HCT116 (cell line): ENCODE data around the gene STK17A. TPM values are rescaled to one million over a fixed set of nuclear protein-coding genes. Genes with fewer than 3 reads are reported as not detected.

Experiments
- ATAC-seq: fragments of 200-7000 bp; cut with Tn5 transposase; 2 replicates; pipeline ENCODE4 v1.9.1; 2020; ENCODE audit warnings: mild to moderate bottlenecking, moderate library complexity
- BruUV-seq: library from RNA; stranded (reverse); fragments of 400-500 nt; replicated peaks from 2 replicates; lab custom pipeline; 2021; lab: Mats Ljungman, UMichigan
- CTCF ChIA-PET: fragments of 300-600 bp; sonication (Branson Sonifier 250); formaldehyde crosslinking; loops from one replicate; lab custom pipeline; 2021; ENCODE audit warnings: antibody characterized with exemption; lab: Charles Lee
- POLR2A ChIA-PET: fragments of 300-600, 350-600 bp; sonication (Branson Sonifier 250); formaldehyde crosslinking; loops from one replicate; lab custom pipeline; 2021; ENCODE audit warnings: antibody characterized with exemption; lab: Charles Lee
- RAD21 ChIA-PET, 2 experiments: fragments of 300-600 bp; sonication (Branson Sonifier 250); formaldehyde crosslinking; loops; one replicate each; lab custom pipeline; 2023; ENCODE audit warnings: low total read pairs in 2 of 2; ENCODE audit not compliant: uncharacterized antibody in 2 of 2, unreplicated experiment in 2 of 2, low non-redundant PET in 1 of 2; lab: Charles Lee
- DNase-seq: peaks from one replicate; pipeline ENCODE4 v3.0.0-alpha.2; 2010; ENCODE audit warnings: low read depth, low spot score
- H2AFZ ChIP-seq: fragments of 200-600 bp; shearing (Covaris generic), sonication (generic); 2 replicates; pipeline ENCODE4 v1.6.1; 2017; ENCODE audit warnings: low read depth, mixed run types, mixed read lengths, antibody characterized with exemption, low read length; ENCODE audit not compliant: poor library complexity, severe bottlenecking
- H3K27ac ChIP-seq: 2 replicates; pipeline ENCODE4 v1.5.1; 2012; ENCODE audit warnings: low read depth, low read length
- H3K27me3 ChIP-seq: fragments of 200-600 bp; sonication (generic); 2 replicates; pipeline ENCODE4 v1.6.1; 2016; ENCODE audit warnings: mixed run types, low read length, mixed read lengths; ENCODE audit not compliant: insufficient read depth
- H3K36me3 ChIP-seq, 2 experiments: fragments of 200-500 bp in 1 of 2; fragments of 200-600 bp in 1 of 2; sonication (Bioruptor generic) in 1 of 2; sonication (generic) in 1 of 2; 2 replicates each; pipeline versions ENCODE4 v1.5.1 to v1.6.1; 2014 to 2016; ENCODE audit warnings: low read length in 2 of 2, inconsistent platforms in 1 of 2, mixed read lengths in 1 of 2, mixed run types in 1 of 2; ENCODE audit not compliant: insufficient read depth in 2 of 2, control insufficient read depth in 1 of 2
- H3K4me1 ChIP-seq, 2 experiments: fragments of 200-600 bp in 1 of 2; sonication (generic) in 1 of 2; 2 replicates each; pipeline versions ENCODE4 v1.5.1 to v1.6.1; 2012 to 2017; ENCODE audit warnings: low read length in 2 of 2, inconsistent platforms in 1 of 2, mild to moderate bottlenecking in 1 of 2, mixed read lengths in 1 of 2, mixed run types in 1 of 2, moderate library complexity in 1 of 2; ENCODE audit not compliant: insufficient read depth in 2 of 2, control insufficient read depth in 1 of 2
- H3K4me2 ChIP-seq: fragments of 200-600 bp; sonication (generic); 2 replicates; pipeline ENCODE4 v1.6.1; 2017; ENCODE audit warnings: mixed run types, low read length, mixed read lengths
- H3K4me3 ChIP-seq, 2 experiments: fragments of 200-600 bp in 1 of 2; sonication (generic) in 1 of 2; replicated peaks in 1 of 2; 2 replicates each; pipeline ENCODE4 v1.5.1; 2011 to 2016; ENCODE audit warnings: low read length in 2 of 2, control low read depth in 1 of 2, low read depth in 1 of 2, mild to moderate bottlenecking in 1 of 2, mixed read lengths in 1 of 2, mixed run types in 1 of 2
- H3K79me2 ChIP-seq: fragments of 200-600 bp; sonication (generic); 2 replicates; pipeline ENCODE4 v1.6.1; 2017; ENCODE audit warnings: mild to moderate bottlenecking, mixed run types, low read length, moderate library complexity, mixed read lengths; ENCODE audit not compliant: insufficient read depth
- H3K9ac ChIP-seq: fragments of 200-600 bp; sonication (generic); 2 replicates; pipeline ENCODE4 v1.6.1; 2016; ENCODE audit warnings: low read length, mixed read lengths
- H3K9me2 ChIP-seq: fragments of 200-600 bp; sonication (generic), shearing (Covaris generic); 2 replicates; pipeline ENCODE4 v1.6.1; 2017; ENCODE audit warnings: mixed run types, mild to moderate bottlenecking, moderate library complexity; ENCODE audit not compliant: insufficient read depth
- H3K9me3 ChIP-seq, 2 experiments: fragments of 200-500 bp in 1 of 2; fragments of 200-600 bp in 1 of 2; sonication (Bioruptor generic) in 1 of 2; sonication (generic) in 1 of 2; 2 replicates each; pipeline ENCODE4 v1.6.1; 2014 to 2017; ENCODE audit warnings: low read length in 2 of 2, mixed read lengths in 2 of 2, inconsistent platforms in 1 of 2, low read depth in 1 of 2, mild to moderate bottlenecking in 1 of 2, mixed run types in 1 of 2, moderate library complexity in 1 of 2; ENCODE audit not compliant: control insufficient read depth in 1 of 2, insufficient read depth in 1 of 2
- H4K20me1 ChIP-seq: fragments of 200-600 bp; sonication (generic), shearing (Covaris generic); 2 replicates; pipeline ENCODE4 v1.6.1; 2017; ENCODE audit warnings: mixed run types, mild to moderate bottlenecking, moderate library complexity; ENCODE audit not compliant: insufficient read depth
- ATF3 ChIP-seq: IDR thresholded peaks from 2 replicates; pipeline ENCODE4 v1.6.1; 2012
- CBX3 ChIP-seq: IDR thresholded peaks from 2 replicates; pipeline ENCODE4 v1.6.1; 2012; ENCODE audit warnings: low read depth
- CEBPB ChIP-seq: IDR thresholded peaks from 2 replicates; pipeline ENCODE4 v1.6.1; 2012; ENCODE audit warnings: low read depth
- CTCF ChIP-seq, 3 experiments: fragments of 200-600 bp in 1 of 3; sonication (generic) in 1 of 3; IDR thresholded peaks in 2 of 3; conservative IDR thresholded peaks in 1 of 3; 2 replicates each; pipeline ENCODE4 v1.5.1; 2012 to 2017; ENCODE audit warnings: low read depth in 2 of 3, low read length in 2 of 3, antibody characterized with exemption in 1 of 3, borderline replicate concordance in 1 of 3, control low read depth in 1 of 3, mild to moderate bottlenecking in 1 of 3, mixed read lengths in 1 of 3, mixed run types in 1 of 3, moderate library complexity in 1 of 3; ENCODE audit not compliant: insufficient read depth in 1 of 3
- EGR1 ChIP-seq: IDR thresholded peaks from 2 replicates; pipeline ENCODE4 v1.6.1; 2012; ENCODE audit warnings: low read depth
- ELF1 ChIP-seq: IDR thresholded peaks from 2 replicates; pipeline ENCODE4 v1.6.1; 2012; ENCODE audit warnings: low read depth, borderline replicate concordance
- EZH2 ChIP-seq: fragments of 200-600 bp; sonication (generic); IDR thresholded peaks from 2 replicates; pipeline ENCODE4 v1.6.1; 2017; ENCODE audit warnings: antibody characterized with exemption, mixed run types
- FOSL1 ChIP-seq: IDR thresholded peaks from 2 replicates; pipeline ENCODE4 v1.6.1; 2012; ENCODE audit warnings: low read depth
- JUND ChIP-seq: IDR thresholded peaks from 2 replicates; pipeline ENCODE4 v1.6.1; 2012
- MAX ChIP-seq: IDR thresholded peaks from 2 replicates; pipeline ENCODE4 v1.6.1; 2012
- POLR2AphosphoS5 ChIP-seq: IDR thresholded peaks from 2 replicates; pipeline ENCODE4 v1.6.1; 2011; ENCODE audit warnings: mild to moderate bottlenecking, low read depth, low read length, moderate library complexity
- RAD21 ChIP-seq: IDR thresholded peaks from 2 replicates; pipeline ENCODE4 v1.6.1; 2012; ENCODE audit warnings: low read depth, mild to moderate bottlenecking
- SIN3A ChIP-seq: IDR thresholded peaks from 2 replicates; pipeline ENCODE4 v1.6.1; 2012; ENCODE audit warnings: low read depth
- SP1 ChIP-seq: IDR thresholded peaks from 2 replicates; pipeline ENCODE4 v1.6.1; 2012; ENCODE audit warnings: low read depth
- SRF ChIP-seq: IDR thresholded peaks from 2 replicates; pipeline ENCODE4 v1.6.1; 2012; ENCODE audit warnings: low read depth
- TCF7L2 ChIP-seq: IDR thresholded peaks from 2 replicates; pipeline ENCODE4 v1.7.0; 2011; ENCODE audit warnings: borderline replicate concordance, inconsistent platforms; ENCODE audit not compliant: insufficient read depth, insufficient read length; ENCODE audit errors: extremely low read depth
- ZBTB33 ChIP-seq: IDR thresholded peaks from 2 replicates; pipeline ENCODE4 v1.6.1; 2011; ENCODE audit warnings: mild to moderate bottlenecking, low read length, moderate library complexity; ENCODE audit not compliant: insufficient replicate concordance; ENCODE audit errors: extremely low read depth
- ZFX ChIP-seq: fragments of 450-650 bp; IDR thresholded peaks from 2 replicates; pipeline ENCODE4 v1.6.1; 2017
- ZNF274 ChIP-seq: fragments of 200-500 bp; sonication (Bioruptor generic); IDR thresholded peaks from 2 replicates; pipeline ENCODE4 v1.6.1; 2014; ENCODE audit warnings: mild to moderate bottlenecking, low read depth, low read length, inconsistent platforms
- intact Hi-C: fragments of 100-400 bp; cut with micrococcal nuclease; formaldehyde crosslinking; loops from 2 replicates; pipeline ENCODE4 v1.10.0; 2022
- total RNA-seq: library from RNA; stranded (reverse); gene quantifications from one replicate; pipeline ENCODE4 v1.2.1, GENCODE V29; 2021; ENCODE audit not compliant: unreplicated experiment

STK17A gene
- total RNA-seq, 1 experiment from 2014 or later, result 14.8 TPM

- H3K4me1 ChIP-seq, result peaks cover 16% of the 10 kb centered on the region in 2 experiments
- 0 out of 4 replicates have a peak, but pooled peaks cover 3 to 6% of the 10 kb centered on the region in 2 experiments for H3K36me3 ChIP-seq
- intact Hi-C loops, result no loop called here
- H3K9me3 ChIP-seq, result peaks cover 0 to 8% of the 10 kb centered on the region in 2 experiments; a peak in 1 of 4 replicates
- H2AFZ ChIP-seq, result no peak overlapping the region
- H3K27me3 ChIP-seq, result no peaks in the 10 kb centered on the region
- H3K4me2 ChIP-seq, result no peak overlapping the region
- no peak for ATAC-seq
- H3K9ac ChIP-seq, result no peak overlapping the region
- H3K9me2 ChIP-seq, result no peaks in the 10 kb centered on the region
- no TSS peak for BruUV-seq
- ChIA-PET RAD21 (no interaction called here), CTCF (interaction anchor here (1.2 kb wide), 1 partner anchor 17 kb away, joined by 3 read pairs; the partner anchor contains the start of gene STK17A), POLR2A (interaction anchor here (1.5 kb wide), 1 partner anchor 17 kb away, joined by 6 read pairs; the partner anchor contains the start of gene STK17A)
- peaks cover 19% of the 10 kb centered on the region for H3K79me2 ChIP-seq
- H3K4me3 ChIP-seq, result no peak overlapping the region
- H3K27ac ChIP-seq, result no peak overlapping the region
- DNase-seq, result no peak
- H4K20me1 ChIP-seq, result no peaks in the 10 kb centered on the region
- TF ChIP-seq ZBTB33, result no peak
- no peak for TF ChIP-seq SIN3A
- TF ChIP-seq CBX3, result no peak
- no peak for TF ChIP-seq ZFX
- no peak for TF ChIP-seq MAX
- TF ChIP-seq FOSL1, result no peak
- no peak for TF ChIP-seq EZH2
- no peak for TF ChIP-seq SRF
- no peak for TF ChIP-seq TCF7L2
- TF ChIP-seq SP1, result no peak
- no peak for TF ChIP-seq ATF3
- no peak for TF ChIP-seq RAD21
- TF ChIP-seq CEBPB, result no peak
- TF ChIP-seq ZNF274, result no peak
- no peak for TF ChIP-seq ELF1
- no peak for TF ChIP-seq POLR2AphosphoS5
- TF ChIP-seq JUND, result no peak
- no peak for TF ChIP-seq CTCF (IDR thresholded peaks at IDR 0.05 in 2 of 3, conservative IDR thresholded peaks at IDR 0.05 in 1 of 3; ENCODE audit: borderline replicate concordance in 1 of 3, insufficient read depth in 1 of 3, low read depth in 2 of 3, low read length in 2 of 3)
- TF ChIP-seq EGR1, result no peak
Observed at GRCh38 chr7:43600056-43600455, 17.1 kb downstream of the STK17A start.
